ENCODE data around the gene SLC35B2.
A peak's percentile ranks its signal among the peaks of the same experiment; 100 is the strongest.
"Not testable (repeated sequence)": the region's sequence is repeated elsewhere in the genome, so short reads cannot be mapped to it uniquely, and the experiment has no call there.

Gene SLC35B2

DNA sequence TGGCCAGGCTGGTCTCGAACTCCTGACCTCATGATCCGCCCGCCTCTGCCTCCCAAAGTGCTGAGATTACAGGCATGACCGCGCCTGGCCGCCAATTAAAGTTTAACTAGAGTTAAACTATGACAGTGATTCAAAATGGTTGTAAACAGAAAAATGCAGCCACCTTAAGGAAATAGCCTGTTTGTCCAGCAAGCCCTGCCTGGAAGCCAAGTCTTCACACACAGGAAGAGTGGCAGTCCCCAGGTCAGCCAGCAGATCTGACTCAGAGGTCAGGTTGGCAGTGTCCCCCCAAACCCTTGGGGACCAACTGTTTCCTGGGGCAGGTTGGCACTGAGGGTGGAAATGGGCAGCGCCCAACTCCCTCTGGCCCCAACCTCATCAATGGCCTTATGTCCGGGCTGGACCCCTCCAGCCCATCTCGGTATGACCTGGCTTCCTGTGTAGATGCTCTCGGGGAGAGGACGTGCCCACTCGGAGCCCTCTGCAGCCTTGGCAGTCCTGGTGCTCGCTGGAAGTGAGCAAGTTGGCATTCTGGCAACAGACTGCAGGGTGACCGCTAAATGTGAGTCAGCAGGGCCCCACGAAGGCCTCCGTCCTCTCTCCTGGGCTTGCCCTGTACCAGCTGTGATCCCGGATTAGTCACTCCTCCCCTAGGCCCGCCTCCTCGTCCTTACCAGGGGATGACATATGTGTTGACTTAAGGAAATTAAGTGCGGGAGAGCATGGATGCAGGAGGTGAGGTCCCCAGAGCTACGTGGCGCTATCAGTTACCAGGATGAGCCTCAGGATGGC is 20.1 kb downstream of the SLC35B2 start:
- H3K27ac ChIP-seq = peak overlapping the region; percentile 70
- TF ChIP-seq ZFX (IDR thresholded peaks at IDR 0.05) = no peak
- no peak for TF ChIP-seq CTCF (conservative IDR thresholded peaks at IDR 0.05)

GRCh38 chr6:44235891-44236516 is 21.3 kb downstream of the SLC35B2 start:
- TF ChIP-seq CTCF (conservative IDR thresholded peaks at IDR 0.05) (no peak), ZFX (IDR thresholded peaks at IDR 0.05) (no peak)
- peak overlapping the region; percentile 70; the same call in 1 of the 2 replicates for H3K27ac ChIP-seq

DNA sequence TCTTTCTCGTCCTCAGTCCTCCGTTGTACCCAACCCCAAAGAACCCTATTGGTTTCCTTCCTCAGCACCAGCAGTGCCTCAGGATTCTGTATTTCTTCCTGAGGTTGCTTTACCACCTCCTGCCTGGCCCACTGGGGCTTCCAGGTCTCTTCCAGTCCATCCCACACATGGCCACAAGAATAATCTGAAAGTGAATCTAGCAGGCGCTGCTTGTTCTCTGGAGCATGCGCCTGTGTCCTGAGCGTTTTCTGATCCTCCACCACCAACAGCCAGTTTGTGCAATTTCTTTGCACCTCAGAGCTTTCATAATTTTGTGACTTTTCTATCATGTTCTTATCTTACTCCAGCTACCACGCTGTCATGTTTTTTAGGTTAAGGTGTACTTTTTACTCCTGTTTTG is 22.1 kb downstream of the SLC35B2 start:
- H3K27ac ChIP-seq = no peak overlapping the region
- TF ChIP-seq ZFX (IDR thresholded peaks at IDR 0.05) (no peak), CTCF (conservative IDR thresholded peaks at IDR 0.05) (no peak)

- TF ChIP-seq ZFX (IDR thresholded peaks at IDR 0.05) (no peak), CTCF (conservative IDR thresholded peaks at IDR 0.05) (peak; percentile 78)
- H3K27ac ChIP-seq = peak overlapping the region; percentile 14; the same call in 1 of the 2 replicates
These were observed 23.0 kb downstream of the SLC35B2 start for GRCh38 chr6:44234101-44235025.

DNA sequence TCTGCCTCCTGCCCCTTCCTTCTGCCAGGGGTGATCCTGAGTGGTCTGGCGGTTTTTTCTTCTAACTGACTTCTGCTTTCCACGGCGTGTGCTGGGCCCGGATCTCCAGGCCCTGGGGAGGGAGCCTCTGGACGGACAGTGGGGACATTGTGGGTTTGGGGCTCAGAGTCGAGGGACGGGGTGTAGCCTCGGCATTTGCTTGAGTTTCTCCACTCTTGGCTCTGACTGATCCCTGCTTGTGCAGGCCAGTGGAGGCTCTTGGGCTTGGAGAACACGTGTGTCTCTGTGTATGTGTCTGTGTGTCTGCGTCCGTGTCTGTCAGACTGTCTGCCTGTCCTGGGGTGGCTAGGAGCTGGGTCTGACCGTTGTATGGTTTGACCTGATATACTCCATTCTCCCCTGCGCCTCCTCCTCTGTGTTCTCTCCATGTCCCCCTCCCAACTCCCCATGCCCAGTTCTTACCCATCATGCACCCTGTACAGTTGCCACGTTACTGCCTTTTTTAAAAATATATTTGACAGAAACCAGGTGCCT is 23.7 kb downstream of the SLC35B2 start:
- TF ChIP-seq CTCF (conservative IDR thresholded peaks at IDR 0.05) (no peak), ZFX (IDR thresholded peaks at IDR 0.05) (no peak)
- peak overlapping the region; percentile 14; the same call in 1 of the 2 replicates for H3K27ac ChIP-seq

DNA sequence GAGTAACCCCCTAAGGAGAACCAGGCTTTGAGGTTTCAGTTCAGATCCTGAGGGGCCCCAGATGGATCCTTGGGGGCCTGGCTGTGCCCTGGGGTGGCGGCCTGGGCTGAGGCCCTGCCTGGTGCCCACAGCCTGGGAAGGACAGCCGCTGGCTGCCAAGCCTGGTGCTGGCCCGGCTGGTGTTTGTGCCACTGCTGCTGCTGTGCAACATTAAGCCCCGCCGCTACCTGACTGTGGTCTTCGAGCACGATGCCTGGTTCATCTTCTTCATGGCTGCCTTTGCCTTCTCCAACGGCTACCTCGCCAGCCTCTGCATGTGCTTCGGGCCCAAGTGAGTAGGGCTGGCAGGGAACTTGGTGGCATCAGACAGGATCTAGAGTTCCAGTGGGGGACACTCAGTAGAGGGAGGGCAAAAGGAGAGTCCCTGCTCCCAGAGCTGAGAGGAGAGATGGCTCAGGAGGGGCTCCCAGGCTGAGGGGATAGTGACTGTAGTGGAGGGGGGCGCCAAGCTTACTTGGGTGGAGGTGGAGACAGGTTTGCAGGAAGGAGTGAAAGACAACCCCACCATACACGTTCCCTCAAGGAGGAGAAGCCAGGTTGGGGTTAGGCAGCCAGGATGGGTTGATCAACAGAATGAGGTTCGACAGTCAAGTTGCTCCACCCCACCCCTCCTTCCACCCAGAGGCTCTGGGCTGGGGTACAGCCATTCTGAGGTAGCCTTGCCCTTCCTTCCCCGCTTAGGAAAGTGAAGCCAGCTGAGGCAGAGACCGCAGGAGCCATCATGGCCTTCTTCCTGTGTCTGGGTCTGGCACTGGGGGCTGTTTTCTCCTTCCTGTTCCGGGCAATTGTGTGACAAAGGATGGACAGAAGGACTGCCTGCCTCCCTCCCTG is 24.4 kb downstream of the SLC35B2 start:
- H3K27ac ChIP-seq = peak overlapping the region; percentile 14; the same call in 1 of the 2 replicates
- no peak for TF ChIP-seq ZFX (IDR thresholded peaks at IDR 0.05)
- no peak for TF ChIP-seq CTCF (conservative IDR thresholded peaks at IDR 0.05)

DNA sequence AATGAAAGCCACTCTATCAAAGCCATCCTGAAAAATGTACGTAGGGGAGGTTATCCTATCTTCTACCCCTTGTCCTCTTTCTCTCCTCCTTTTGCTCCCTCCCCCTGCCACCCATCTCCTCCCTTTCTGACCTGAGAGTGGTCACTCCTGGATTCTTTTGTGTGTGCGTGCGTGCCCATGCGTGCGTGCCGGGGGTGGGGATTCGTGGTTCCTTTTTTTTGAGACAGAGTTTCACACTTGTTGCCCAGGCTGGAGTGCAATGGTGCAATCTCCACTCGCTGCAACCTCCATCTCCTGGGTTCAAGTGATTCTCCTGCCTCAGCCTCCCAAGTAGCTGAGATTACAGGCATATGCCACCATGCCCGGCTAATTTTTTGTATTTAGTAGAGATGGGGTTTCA is 25.9 kb downstream of the SLC35B2 start:
- H3K27ac ChIP-seq = not testable (repeated sequence)
